Fibroblast of skin of back (primary cell): Measurements from ENCODE around the gene LAGE3. TPM values are rescaled to one million over a fixed set of nuclear protein-coding genes. Genes with fewer than 3 reads are reported as not detected.

Experiments used
- DNase-seq: peaks from one replicate; pipeline ENCODE4 v3.0.0-alpha.2; 2013
- polyA plus RNA-seq, 2 experiments: library from polyadenylated mRNA; unstranded; fragments of 120-200 nt; gene quantifications; one replicate each; pipeline ENCODE4 v1.2.1, GENCODE V29; 2013; ENCODE audit not compliant: insufficient read length in 2 of 2

Gene LAGE3
- polyA plus RNA-seq (2013, experiment 1 of 2; ENCODE audit: insufficient read length) = 18.0 TPM
- polyA plus RNA-seq (2013, experiment 2 of 2; ENCODE audit: insufficient read length) = 11.7 TPM

DNA sequence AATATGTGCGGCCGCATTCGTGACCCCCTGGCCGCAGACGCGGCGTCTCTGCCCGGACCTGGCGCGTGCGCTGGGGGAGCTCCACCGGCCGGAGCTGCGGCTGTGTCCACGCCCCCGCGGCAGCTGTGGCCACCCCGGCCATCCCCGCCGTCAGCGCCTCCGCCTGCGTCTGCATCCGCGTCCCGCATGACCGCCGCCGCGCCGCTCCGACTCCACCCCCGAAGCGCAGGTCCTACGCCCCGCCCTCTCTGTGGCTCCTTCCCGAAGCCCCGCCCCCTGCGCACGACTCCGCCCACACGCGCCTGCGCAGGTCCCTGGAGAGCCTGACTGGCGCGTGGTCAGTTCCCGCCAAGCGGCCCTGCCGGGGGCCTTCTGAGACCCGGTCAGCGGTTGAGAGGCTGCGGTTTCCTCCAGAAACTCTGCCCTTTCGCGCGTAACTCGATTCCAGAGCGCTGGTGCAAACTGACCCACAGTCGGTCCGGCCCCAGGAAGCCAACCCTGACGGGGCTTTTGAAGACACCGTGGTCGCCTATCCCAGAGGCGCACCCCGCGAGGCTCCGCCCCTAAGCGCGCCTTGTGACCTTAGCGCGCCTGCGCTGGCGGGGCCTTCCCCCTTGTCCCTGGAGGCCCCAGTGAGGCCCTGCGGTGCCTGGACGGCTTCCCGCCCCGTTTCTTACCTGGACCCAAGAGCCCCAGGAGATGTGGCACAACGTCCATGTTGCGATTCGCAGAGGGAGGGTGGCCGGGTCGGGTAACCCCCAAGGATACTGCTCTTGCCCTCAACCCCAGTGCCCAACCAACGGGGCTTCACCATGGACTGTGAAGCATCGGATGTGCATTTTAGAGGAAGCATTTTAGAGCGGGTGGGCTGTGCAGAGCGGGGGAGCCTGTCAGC is at the start of gene LAGE3:
Gene LAGE3 (minus strand): TSS at position 554 of the 895 bp plus-strand sequence. CDS start 366 bp downstream, at position 188.
- DNase-seq = peak; percentile 81

- DNase-seq = peak; percentile 75
Observed at GRCh38 chrX:154526901-154527675, 48.0 kb upstream of the LAGE3 start.

DNA sequence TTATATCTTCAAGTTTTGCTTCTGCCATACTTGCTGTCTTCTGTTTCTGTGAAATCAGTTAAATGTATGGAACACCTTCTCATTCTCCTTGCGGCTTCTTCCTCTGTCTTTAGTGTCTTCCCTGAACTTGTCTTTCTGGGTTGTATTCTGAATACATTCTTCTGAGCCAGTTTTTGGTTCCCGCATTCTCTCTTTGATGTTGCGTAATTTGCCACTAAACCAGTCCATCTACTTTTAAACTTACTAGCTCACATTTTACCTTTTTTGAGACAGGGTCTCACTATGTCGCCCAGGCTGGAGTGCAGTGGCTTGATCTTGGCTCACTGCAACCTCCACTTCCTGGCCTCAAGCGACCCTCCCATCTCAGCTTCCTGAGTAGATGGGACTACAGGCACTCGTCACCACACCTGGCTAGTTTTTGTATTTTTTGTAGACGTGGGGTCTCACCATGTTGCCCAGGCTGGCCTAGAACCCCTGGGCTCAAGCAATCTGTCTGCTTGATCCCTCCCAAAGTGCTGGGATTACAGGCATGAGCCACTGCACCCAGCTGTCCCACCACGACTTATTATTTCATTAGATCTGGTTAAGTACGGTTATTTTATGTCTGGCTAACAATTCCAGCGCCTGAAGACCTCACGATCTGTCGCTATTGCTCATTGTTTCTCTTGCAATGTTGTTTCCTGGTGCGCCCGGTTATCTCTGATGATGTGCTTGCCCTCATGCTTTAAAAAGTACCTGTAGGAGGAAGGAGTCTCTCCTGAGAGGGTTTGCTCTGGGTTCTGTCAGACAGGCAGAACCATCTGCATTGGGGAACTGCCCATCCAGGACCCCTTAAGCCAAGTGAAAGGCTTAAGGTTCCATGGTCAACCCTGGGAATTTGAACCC is 46.8 kb upstream of the LAGE3 start:
- DNase-seq = no peak

GRCh38 chrX:154519389-154519788 is 40.3 kb upstream of the LAGE3 start:
- no peak for DNase-seq

DNA sequence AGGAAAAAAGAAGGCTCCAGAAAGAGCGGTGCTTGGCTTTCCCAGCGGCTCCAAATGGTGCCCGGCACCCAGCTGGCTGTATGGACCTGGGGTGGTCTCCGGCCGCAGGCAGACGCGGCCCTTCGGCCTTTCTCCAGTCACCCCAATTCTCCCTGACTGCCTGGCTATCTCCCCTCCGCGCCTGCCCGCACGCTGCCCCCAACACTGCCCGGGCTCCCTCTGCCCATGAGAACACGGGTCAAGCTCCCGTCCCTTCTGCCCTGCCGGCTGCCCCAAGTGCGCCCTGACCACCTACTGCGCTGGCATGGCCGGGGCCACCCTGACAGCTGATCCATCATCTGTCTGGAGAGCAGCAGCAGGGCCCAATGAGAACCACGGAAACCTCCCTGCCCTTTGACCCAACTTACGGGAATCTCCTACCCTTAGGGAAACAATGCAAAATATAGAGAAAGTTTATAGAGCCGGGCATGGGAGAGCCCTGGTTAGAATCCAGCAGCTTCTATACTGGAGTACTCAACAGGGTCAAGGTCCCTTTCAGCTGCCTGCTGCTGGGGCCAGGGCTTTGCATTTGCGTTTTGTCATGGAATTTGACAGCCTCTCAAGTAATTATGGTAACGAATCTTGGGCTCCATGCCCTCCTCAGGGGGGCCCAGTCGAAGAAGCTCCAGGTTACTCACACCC is 38.2 kb upstream of the LAGE3 start:
- DNase-seq = no peak

DNA sequence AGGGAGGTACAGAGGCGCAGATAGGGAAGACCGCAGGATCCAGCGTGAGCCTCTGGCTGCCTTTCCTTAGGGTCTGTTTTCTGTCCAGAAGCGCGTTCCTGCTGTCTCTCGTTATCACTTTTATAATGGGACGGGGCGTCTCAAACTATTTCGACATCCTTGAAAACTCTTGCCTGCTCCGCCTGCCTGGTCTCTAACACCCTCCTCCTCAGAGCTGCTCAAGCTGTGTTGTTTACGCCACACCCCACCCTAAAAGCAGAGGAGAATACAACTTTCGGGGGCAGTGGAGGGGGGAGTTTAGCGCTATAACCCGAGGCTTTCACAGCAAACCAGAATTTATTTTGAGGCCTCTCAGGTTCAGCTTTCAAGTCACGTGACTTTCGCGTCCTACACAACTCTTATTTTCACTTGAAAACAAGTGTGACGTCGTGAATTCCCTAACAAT is 37.6 kb upstream of the LAGE3 start:
- DNase-seq = peak; percentile 27

DNA sequence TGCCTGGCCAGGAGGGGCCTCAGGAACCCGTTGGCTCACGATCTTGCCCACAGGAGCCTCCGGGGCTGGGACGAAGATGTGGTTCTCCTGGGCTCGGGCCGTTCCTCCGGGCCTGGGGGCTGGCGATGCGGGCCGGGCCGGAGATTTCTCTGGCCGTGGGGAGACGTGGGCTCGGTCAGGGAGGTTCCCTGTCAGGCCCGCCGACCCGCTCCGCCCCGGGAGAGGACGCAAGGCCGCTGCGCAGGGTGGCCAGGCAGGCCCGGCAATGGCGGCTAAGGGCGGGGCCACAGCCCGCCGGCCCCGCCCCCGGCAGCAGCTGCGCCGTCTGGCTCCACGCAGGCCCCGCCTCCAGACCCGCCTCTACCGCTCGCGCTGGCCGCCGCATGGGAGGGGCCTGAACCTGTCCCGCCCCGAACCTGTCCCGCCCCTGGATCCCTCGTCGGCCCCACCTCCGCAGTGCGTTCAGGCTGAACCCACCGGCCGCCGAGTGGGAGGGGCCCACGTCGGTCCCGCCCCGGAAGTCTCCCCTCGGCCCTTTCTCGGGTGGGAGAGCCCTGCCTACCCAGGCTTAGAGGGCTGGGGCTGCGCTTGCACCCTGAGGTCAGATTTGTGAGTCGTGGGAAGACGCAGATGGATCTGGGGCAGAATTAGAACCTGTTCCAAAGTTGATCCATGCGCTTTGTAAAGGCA is 37.0 kb upstream of the LAGE3 start, which contains the start of gene FAM3A:
Gene FAM3A (minus strand): TSS at position 267 of the 690 bp plus-strand sequence. CDS start 460 bp downstream, outside the sequence.
- peak; percentile 83 for DNase-seq

GRCh38 chrX:154515090-154515965 is 36.2 kb upstream of the LAGE3 start:
- DNase-seq = no peak

DNA sequence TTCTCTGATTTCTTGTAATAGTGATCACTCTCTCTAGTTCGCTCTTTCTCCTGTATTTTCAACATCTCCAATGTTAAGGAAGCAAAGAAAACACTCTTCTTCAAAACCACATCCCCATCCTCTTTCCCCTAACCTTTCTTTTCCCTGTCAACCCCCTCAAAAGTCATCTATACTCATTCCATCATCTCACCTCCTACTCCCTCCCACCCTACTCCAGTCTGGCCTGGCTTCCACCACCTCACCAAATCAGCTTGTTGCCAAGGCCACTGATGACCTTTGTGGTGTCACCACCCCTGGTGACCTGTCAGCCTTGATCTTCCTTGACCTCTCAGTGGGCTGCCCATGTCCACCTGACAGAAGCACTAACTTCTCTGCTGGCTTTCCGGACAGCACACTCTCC is 34.6 kb upstream of the LAGE3 start:
- no peak for DNase-seq

- no peak for DNase-seq
Observed at GRCh38 chrX:154512879-154513553, 33.9 kb upstream of the LAGE3 start.

DNA sequence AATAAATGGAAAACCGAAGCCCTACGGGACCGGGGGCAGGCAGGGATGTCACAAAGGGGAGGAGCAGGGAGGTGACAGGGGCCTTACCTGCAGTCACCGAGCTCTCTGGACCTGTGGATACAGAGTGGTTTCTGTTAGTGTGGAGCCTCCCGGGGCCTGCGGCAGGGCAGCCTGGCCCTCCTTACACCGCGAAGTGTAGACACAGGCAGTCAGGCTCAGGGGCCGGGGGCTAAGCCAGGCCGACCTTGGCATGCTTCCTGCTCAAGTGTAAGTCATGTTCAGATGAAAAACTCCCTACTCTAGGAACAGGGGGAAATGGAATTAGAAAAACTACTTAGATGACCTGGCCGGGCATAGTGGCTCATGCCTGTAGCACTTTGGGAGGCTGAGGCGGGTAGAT is 32.7 kb upstream of the LAGE3 start:
- no peak for DNase-seq

- DNase-seq = no peak
Observed at GRCh38 chrX:154509455-154509854, 30.4 kb upstream of the LAGE3 start.

DNA sequence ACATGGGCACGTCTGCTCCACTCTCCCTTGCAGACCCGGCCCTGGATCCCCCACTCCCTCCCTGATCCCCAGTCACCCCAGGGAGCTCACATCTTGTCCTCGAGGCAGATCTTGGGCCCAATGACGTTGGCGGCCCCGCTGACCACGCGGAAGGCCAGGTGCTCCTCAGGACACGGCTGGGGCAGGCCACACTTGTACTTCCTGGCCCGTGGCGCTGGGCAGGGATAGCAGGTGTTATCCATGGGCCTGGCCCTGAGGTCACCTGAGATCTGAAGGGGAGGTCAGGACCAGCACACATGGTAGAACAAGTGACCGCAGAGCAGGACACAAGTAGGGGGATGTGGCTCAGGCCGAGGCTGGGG is 29.3 kb upstream of the LAGE3 start:
- DNase-seq = no peak

GRCh38 chrX:154507673-154508383 is 28.7 kb upstream of the LAGE3 start:
- no peak for DNase-seq

GRCh38 chrX:154506483-154507332 is 27.6 kb upstream of the LAGE3 start:
- DNase-seq = no peak

DNA sequence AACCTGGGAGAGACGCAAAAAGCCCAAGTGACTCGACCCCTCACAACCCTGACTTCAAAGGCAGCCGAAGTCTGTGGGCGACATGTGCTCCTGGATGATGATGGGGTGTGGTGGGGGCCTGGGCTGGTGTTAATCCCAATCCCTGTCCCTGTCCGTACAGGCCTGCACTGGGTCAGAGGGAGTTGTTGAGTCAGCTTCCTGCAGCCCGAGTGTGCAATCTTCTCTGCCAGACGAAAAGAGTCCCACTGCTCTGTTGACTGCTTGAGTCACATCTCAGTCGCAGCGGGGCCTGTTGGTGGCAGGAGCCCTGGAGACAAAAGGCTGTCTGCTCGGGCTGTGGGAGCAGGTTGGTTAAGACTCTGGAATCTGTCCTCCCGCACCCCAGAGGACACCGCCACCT is 26.7 kb upstream of the LAGE3 start:
- DNase-seq = peak; percentile 75

DNA sequence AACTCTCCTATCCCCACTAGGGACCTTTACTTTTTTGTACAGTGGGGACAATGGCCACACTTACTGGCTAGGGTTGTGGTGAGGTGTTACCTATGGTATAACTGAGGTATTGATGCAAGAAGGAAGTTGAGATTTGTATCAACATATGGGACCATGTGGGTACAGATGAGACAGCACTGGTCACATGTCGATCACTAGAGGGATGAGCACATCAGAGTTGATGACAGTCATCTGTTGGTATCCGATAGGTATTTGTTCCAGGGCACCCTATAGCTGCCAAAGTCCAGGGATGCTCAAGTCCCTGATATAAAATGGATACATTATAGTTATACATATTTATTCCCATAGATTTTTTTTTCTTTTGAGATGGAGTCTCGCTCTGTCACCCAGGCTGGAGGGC is 23.9 kb upstream of the LAGE3 start:
- no peak for DNase-seq

- DNase-seq = no peak
Observed at GRCh38 chrX:154502098-154502497, 23.0 kb upstream of the LAGE3 start.
